ENCODE measurements around the gene HOXA6. TPM values are rescaled to one million over a fixed set of nuclear protein-coding genes. Genes with fewer than 3 reads are reported as not detected.

HOXA6 gene
- total and polyA plus RNA-seq, 4 experiments from 2014 or later: not detected

DNA sequence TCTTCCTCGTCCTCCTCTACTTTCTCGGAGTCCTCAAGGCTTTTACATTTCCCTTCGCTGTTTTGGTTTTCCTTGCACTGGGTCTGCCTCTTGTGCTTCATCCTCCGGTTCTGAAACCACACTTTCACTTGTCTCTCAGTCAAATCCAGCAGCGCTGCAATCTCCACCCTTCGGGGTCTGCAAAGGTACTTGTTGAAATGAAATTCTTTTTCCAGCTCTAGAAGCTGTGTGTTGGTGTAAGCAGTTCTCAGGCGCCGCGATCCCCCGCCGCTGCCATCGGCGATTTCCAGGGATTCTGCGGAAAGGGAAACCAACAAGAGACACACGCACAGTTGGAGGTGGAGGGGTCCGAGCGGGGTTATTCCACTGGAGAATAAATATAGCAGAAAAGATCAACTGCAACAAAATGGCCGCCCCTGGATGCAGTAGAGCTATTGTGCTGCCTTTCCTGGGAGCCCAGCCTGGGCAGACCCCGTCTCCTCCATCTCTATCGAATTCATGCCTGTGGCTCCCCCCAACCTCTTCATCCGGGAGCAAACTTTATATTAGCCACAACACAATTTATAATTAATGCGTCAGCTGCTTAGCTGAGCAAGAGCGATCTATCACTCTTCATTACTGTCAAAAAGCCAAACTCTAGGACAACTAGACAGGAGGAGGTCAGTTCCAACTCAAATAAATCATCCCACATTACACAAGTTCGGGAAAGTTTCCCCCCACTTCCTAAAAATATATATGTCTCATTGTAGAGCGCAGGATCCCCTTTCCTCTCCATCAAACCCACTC is 46.2 kb downstream of the HOXA6 start:
- CTCF ChIA-PET (ENCODE audit: partially characterized antibody): interaction anchor here (2.0 kb wide), 1 partner anchor 49 kb away, joined by 4 read pairs; no protein-coding TSS in a partner anchor
- POLR2A ChIA-PET (ENCODE audit: partially characterized antibody): no interaction called here
- H3K36me3 ChIP-seq (ENCODE audit: insufficient read depth, low read length): no peaks in the 10 kb centered on the region
- H3K27me3 Mint-ChIP-seq: peaks cover 40 to 63% of the 10 kb centered on the region in 2 donors
- peaks cover 19 to 46% (median 31%) of the 10 kb centered on the region in 4 donors for H3K4me1 Mint-ChIP-seq
- peaks cover 13 to 40% of the 10 kb centered on the region in 2 donors for H3K36me3 Mint-ChIP-seq
- H3K9me3 ChIP-seq (ENCODE audit: control insufficient read depth in 1 of 2, low read length in 2 of 2): no peaks in the 10 kb centered on the region
- peak overlapping the region in 2 of 8 donors; percentile 20 to 61 for H3K4me3 Mint-ChIP-seq
- no peak overlapping the region for H3K27ac ChIP-seq (ENCODE audit: low read depth, low read length)
- no peak overlapping the region for H3K4me3 ChIP-seq (ENCODE audit: low read length in 2 of 2)
- H3K27me3 ChIP-seq (ENCODE audit: insufficient read depth, low read length): peaks cover 34% of the 10 kb centered on the region
- intact Hi-C loops (cut with micrococcal nuclease): no loop called here
- H3K4me1 ChIP-seq (ENCODE audit: insufficient read depth, low read length): peaks cover 23% of the 10 kb centered on the region
- peak overlapping the region in 1 of 7 donors; percentile 68 for H3K27ac Mint-ChIP-seq
- no peak for DNase-seq
- peaks cover 0 to 7% (median 0%) of the 10 kb centered on the region in 8 donors for H3K9me3 Mint-ChIP-seq

DNA sequence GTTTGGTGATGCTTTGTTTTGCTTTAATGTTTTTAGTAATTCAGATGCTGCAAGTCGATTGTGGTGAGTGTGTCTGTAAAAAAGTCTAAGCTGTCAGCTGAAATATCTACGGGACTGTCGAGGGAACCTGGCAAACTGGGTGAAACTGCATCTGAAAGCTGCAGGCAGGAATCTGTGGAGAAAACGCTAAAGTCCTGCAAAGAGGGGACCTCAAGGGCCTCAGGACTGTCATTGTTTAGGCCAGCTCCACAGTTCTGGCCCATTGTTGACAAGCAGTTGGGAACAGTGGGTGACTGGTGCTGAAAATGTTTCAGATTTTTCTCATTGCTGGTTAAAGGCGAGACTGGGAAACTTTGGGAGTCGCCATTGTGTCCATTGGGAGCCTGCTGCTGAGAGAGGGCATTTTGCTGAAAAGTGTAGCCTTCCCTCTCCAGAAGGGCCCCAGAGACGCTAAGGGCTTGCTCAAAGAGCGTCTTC is 46.8 kb downstream of the HOXA6 start:
- CTCF ChIA-PET (ENCODE audit: partially characterized antibody): interaction anchor here (2.0 kb wide), 1 partner anchor 50 kb away, joined by 4 read pairs; no protein-coding TSS in a partner anchor
- Histone ChIP-seq H3K9me3 (ENCODE audit: control insufficient read depth in 1 of 2, low read length in 2 of 2) (no peaks in the 10 kb centered on the region), H3K27ac (ENCODE audit: low read depth, low read length) (no peak overlapping the region), H3K4me1 (ENCODE audit: insufficient read depth, low read length) (peaks cover 23% of the 10 kb centered on the region), H3K27me3 (ENCODE audit: insufficient read depth, low read length) (peaks cover 34% of the 10 kb centered on the region), H3K4me3 (ENCODE audit: low read length in 2 of 2) (no peak overlapping the region), H3K36me3 (ENCODE audit: insufficient read depth, low read length) (no peaks in the 10 kb centered on the region)
- Mint-ChIP-seq H3K4me1 (peaks cover 19 to 47% (median 33%) of the 10 kb centered on the region in 4 donors), H3K27me3 (peaks cover 40 to 58% of the 10 kb centered on the region in 2 donors), H3K4me3 (no peak overlapping the region), H3K36me3 (peaks cover 14 to 40% of the 10 kb centered on the region in 2 donors), H3K9me3 (peaks cover 0 to 7% (median 0%) of the 10 kb centered on the region in 8 donors), H3K27ac (no peak overlapping the region)
- no peak for DNase-seq
- intact Hi-C loops (cut with micrococcal nuclease): no loop called here
- POLR2A ChIA-PET (ENCODE audit: partially characterized antibody): no interaction called here

DNA sequence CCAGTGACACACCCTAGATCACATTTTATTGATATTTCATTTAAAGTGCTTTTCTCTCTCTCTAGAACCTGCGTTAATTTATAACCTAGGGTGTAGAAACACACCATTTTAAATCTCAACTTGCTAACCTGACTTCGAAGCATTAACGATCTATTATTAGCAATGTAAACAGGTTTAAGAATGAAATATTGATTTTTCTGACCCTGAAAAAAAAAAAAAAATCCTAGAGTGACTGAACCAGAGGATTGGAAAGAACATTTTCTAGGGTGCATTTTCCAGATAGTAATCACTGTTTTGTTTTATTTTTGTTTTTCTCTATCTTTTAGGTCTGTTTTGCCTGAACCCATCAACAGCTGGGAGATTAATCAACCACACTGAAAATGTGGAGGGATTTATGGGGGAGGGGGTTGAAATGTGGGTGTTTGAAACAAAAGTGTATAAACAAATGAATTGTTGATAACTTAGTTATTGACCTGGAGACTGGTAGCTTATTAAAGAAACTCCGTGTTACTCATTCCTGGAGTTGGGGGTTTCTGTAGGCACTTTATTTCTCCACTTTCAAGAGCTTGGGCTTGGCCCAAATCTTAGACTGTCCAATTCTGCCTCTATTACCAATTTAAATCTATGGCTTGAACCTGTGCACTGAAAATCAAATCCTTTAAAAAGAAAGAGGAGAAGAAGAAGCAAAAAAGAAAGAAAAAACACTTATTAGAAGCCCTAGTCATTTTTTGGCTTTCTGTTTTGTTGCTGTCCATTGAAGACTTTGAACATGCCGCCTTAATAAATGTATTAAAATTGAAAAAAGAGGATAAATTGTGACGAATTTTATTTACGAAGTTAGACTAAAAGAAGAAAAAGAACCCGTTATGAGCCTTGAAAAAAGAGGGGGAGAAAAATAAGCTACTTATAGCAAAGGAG is 47.9 kb downstream of the HOXA6 start:
- H3K9me3 Mint-ChIP-seq: peaks cover 0 to 7% (median 0%) of the 10 kb centered on the region in 8 donors
- ChIA-PET CTCF (ENCODE audit: partially characterized antibody) (interaction anchor here (0.5 to 2.0 kb wide), 3 partner anchors 51 to 68 kb away, joined by 4 read pairs; no protein-coding TSS in a partner anchor), POLR2A (ENCODE audit: partially characterized antibody) (interaction anchor here (0.6 kb wide), 1 partner anchor 9 kb away, joined by 3 read pairs; no protein-coding TSS in a partner anchor)
- no peak overlapping the region for H3K27ac Mint-ChIP-seq
- DNase-seq: no peak
- H3K4me1 Mint-ChIP-seq: peaks cover 22 to 57% (median 41%) of the 10 kb centered on the region in 4 donors
- peaks cover 18 to 33% of the 10 kb centered on the region in 2 donors for H3K36me3 Mint-ChIP-seq
- no peaks in the 10 kb centered on the region for H3K9me3 ChIP-seq (ENCODE audit: control insufficient read depth in 1 of 2, low read length in 2 of 2)
- peaks cover 40 to 60% of the 10 kb centered on the region in 2 donors for H3K27me3 Mint-ChIP-seq
- peaks cover 31% of the 10 kb centered on the region for H3K4me1 ChIP-seq (ENCODE audit: insufficient read depth, low read length)
- H3K27me3 ChIP-seq (ENCODE audit: insufficient read depth, low read length): peaks cover 33% of the 10 kb centered on the region
- no peak overlapping the region for H3K27ac ChIP-seq (ENCODE audit: low read depth, low read length)
- H3K4me3 Mint-ChIP-seq: peak overlapping the region in 1 of 8 donors; percentile 26
- no peaks in the 10 kb centered on the region for H3K36me3 ChIP-seq (ENCODE audit: insufficient read depth, low read length)
- no peak overlapping the region for H3K4me3 ChIP-seq (ENCODE audit: low read length in 2 of 2)
- intact Hi-C loops (cut with micrococcal nuclease): loop anchor here (5.0 kb wide), 1 partner anchor 63 kb away; no protein-coding TSS in a partner anchor

DNA sequence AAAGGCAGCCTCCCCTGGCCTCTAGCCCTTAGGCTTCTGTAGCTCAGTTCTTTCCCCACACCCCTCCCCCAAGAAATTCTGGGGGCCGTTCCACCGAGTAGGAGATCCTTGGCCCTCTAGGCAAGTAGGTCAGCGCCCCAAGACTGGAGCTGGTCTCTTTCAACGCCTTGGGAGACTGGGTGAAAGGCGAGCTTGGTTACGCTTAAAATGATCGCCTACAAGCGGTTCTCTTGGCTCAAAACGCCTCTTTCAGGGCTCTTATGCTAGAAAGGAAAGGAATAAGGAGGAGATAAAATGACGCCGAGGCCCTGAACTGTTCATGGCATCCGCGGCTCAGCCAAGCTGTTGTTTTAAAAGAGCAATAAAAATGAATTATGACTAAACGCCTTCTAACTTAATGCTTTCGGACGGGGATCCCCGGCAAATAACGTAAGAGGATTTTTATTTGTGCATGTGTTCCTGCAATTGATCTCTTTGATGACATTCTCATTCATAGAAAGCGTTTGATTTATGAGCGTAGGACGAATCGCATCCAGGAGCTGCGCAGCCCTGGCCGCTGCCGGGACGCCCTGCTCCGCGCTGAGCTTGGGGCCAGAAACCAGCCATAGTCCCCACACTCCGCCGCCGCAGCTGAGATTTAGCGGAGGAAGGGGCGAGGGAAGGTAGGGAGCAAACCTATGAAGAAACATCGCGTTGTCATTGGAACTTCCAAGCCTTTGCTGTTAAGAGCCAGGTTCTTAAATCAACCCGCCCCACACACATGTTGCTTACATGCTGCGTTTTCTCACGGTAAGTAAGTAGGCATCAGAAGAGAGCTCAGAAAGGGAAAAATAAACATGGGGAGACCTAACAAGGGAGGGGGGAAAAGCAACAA is 48.8 kb downstream of the HOXA6 start:
- intact Hi-C loops (cut with micrococcal nuclease): loop anchor here (5.0 kb wide), 1 partner anchor 63 kb away; no protein-coding TSS in a partner anchor
- Histone ChIP-seq H3K9me3 (ENCODE audit: control insufficient read depth in 1 of 2, low read length in 2 of 2) (no peaks in the 10 kb centered on the region), H3K4me1 (ENCODE audit: insufficient read depth, low read length) (peaks cover 31% of the 10 kb centered on the region), H3K36me3 (ENCODE audit: insufficient read depth, low read length) (no peaks in the 10 kb centered on the region), H3K4me3 (ENCODE audit: low read length in 2 of 2) (no peak overlapping the region), H3K27me3 (ENCODE audit: insufficient read depth, low read length) (peaks cover 29% of the 10 kb centered on the region), H3K27ac (ENCODE audit: low read depth, low read length) (no peak overlapping the region)
- Mint-ChIP-seq H3K36me3 (peaks cover 18 to 31% of the 10 kb centered on the region in 2 donors), H3K4me3 (peak overlapping the region in 5 of 8 donors; percentile 4 to 61 (median 26)), H3K9me3 (peaks cover 0 to 4% (median 0%) of the 10 kb centered on the region in 8 donors), H3K27me3 (peaks cover 40 to 62% of the 10 kb centered on the region in 2 donors), H3K27ac (no peak overlapping the region), H3K4me1 (peaks cover 22 to 64% (median 41%) of the 10 kb centered on the region in 4 donors)
- POLR2A ChIA-PET (ENCODE audit: partially characterized antibody): no interaction called here
- CTCF ChIA-PET (ENCODE audit: partially characterized antibody): interaction anchor here (0.5 to 1.2 kb wide), 2 partner anchors 63 to 67 kb away, joined by 4 read pairs; no protein-coding TSS in a partner anchor
- DNase-seq: no peak

DNA sequence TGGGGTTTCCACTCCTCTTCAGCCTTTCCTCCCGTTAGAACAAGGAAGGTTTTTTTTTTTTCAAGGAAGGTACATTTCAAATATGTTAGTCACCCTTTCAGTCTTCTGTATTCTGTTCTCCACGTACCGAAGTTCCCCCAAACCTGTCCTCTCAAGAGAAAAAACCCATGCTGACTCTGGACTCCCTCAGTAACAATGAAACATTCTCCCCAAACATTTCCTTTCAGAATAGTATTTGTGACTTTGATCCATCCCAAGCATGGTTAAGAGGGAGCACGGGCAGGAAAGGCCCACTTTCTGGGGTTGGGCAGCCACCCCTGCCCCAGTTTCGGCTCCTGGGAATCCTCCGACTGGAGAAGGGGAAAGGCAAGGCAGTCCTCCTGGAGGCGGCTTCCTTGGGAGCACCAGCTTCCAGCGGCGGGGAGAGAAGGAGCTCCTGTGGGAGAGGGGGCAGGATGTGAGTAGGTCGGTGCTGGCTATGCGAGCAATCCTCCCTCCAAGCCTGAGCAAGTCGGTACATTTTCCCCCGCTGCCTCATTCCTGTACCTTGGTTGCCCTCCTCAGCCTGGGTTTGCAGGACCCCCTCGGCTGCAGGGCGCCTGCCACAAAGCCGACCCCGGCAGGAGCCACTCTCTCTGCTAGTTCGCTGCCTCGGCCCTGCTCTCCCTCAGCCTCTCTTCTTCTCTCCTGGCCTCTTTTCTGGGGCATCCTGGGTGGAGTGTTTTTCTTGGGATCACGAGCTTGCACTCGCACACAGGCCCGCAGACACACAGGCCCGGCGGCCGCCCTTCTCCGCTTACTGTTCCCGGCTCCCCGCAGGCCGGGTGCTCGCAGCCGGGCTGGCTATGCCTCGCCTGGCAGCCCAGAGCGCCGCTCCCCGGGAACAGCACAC is 49.6 kb downstream of the HOXA6 start:
- ChIA-PET POLR2A (ENCODE audit: partially characterized antibody) (interaction anchor here (1.9 kb wide), 1 partner anchor 33 kb away, joined by 6 read pairs; the partner anchor contains the start of gene HOXA4), CTCF (ENCODE audit: partially characterized antibody) (interaction anchor here (1.4 kb wide), 1 partner anchor 12 kb away, joined by 4 read pairs; no protein-coding TSS in a partner anchor)
- H3K4me1 Mint-ChIP-seq: peaks cover 18 to 58% (median 36%) of the 10 kb centered on the region in 4 donors
- no peaks in the 10 kb centered on the region for H3K9me3 ChIP-seq (ENCODE audit: control insufficient read depth in 1 of 2, low read length in 2 of 2)
- no peak for DNase-seq
- H3K27me3 Mint-ChIP-seq: peaks cover 40 to 61% of the 10 kb centered on the region in 2 donors
- no peak overlapping the region for H3K4me3 ChIP-seq (ENCODE audit: low read length in 2 of 2)
- H3K36me3 ChIP-seq (ENCODE audit: insufficient read depth, low read length): no peaks in the 10 kb centered on the region
- H3K27me3 ChIP-seq (ENCODE audit: insufficient read depth, low read length): peaks cover 21% of the 10 kb centered on the region
- intact Hi-C loops (cut with micrococcal nuclease): loop anchor here (5.0 kb wide), 1 partner anchor 64 kb away; no protein-coding TSS in a partner anchor
- peaks cover 0 to 3% (median 0%) of the 10 kb centered on the region in 8 donors for H3K9me3 Mint-ChIP-seq
- peaks cover 18 to 30% of the 10 kb centered on the region in 2 donors for H3K36me3 Mint-ChIP-seq
- H3K4me1 ChIP-seq (ENCODE audit: insufficient read depth, low read length): peaks cover 31% of the 10 kb centered on the region
- H3K27ac Mint-ChIP-seq: peak overlapping the region in 2 of 7 donors; percentile 13 to 70
- H3K27ac ChIP-seq (ENCODE audit: low read depth, low read length): no peak overlapping the region
- H3K4me3 Mint-ChIP-seq: peak overlapping the region; percentile 86 to 96 (median 93)
